HEK293 (cell line): Measurements from ENCODE around the gene DHRS3.

ENCODE experiments used
- REST ChIP-seq: fragments of 450-650 bp; formaldehyde crosslinking; IDR thresholded peaks from 2 replicates; pipeline ENCODE4 v1.5.1; 2016; ENCODE audit warnings: missing biosample characterization, missing genetic modification characterization
- YY1 ChIP-seq: fragments of 450-650 bp; formaldehyde crosslinking; IDR thresholded peaks from 2 replicates; pipeline ENCODE4 v1.5.1; 2018; ENCODE audit warnings: missing biosample characterization, missing genetic modification characterization
- ZNF10 ChIP-seq: fragments of 450-650 bp; formaldehyde crosslinking; IDR thresholded peaks from 2 replicates; pipeline ENCODE4 v1.5.1; 2017; ENCODE audit warnings: missing biosample characterization, missing genetic modification characterization
- ZNF146 ChIP-seq: fragments of 450-650 bp; formaldehyde crosslinking; IDR thresholded peaks from 2 replicates; pipeline ENCODE4 v1.5.1; 2016; ENCODE audit warnings: missing biosample characterization, missing genetic modification characterization
- ZNF24 ChIP-seq: fragments of 450-650 bp; formaldehyde crosslinking; IDR thresholded peaks from 2 replicates; pipeline ENCODE4 v1.5.1; 2016; ENCODE audit warnings: missing biosample characterization, missing genetic modification characterization
- ZNF311 ChIP-seq: fragments of 450-650 bp; formaldehyde crosslinking; IDR thresholded peaks from 2 replicates; pipeline ENCODE4 v1.5.1; 2017; ENCODE audit warnings: missing biosample characterization, missing genetic modification characterization, borderline replicate concordance
- ZNF335 ChIP-seq: fragments of 450-650 bp; formaldehyde crosslinking; conservative IDR thresholded peaks from 2 replicates; pipeline ENCODE4 v1.5.1; 2016; ENCODE audit warnings: missing biosample characterization, missing genetic modification characterization
- ZNF473 ChIP-seq: fragments of 450-650 bp; formaldehyde crosslinking; IDR thresholded peaks from 2 replicates; pipeline ENCODE4 v1.5.1; 2017; ENCODE audit warnings: missing biosample characterization, missing genetic modification characterization
- ZNF580 ChIP-seq: fragments of 450-650 bp; formaldehyde crosslinking; IDR thresholded peaks from 2 replicates; pipeline ENCODE4 v1.5.1; 2016; ENCODE audit warnings: missing biosample characterization, missing genetic modification characterization
- TF ChIP-seq, protein P1 (sequence below): fragments of 450-650 bp; formaldehyde crosslinking; IDR thresholded peaks from 2 replicates; pipeline ENCODE4 v1.5.1; 2016; ENCODE audit warnings: missing biosample characterization, missing genetic modification characterization
- TF ChIP-seq, protein P2 (sequence below): fragments of 450-650 bp; formaldehyde crosslinking; IDR thresholded peaks from 2 replicates; pipeline ENCODE4 v1.5.1; 2016; ENCODE audit warnings: missing biosample characterization, missing genetic modification characterization

DNA sequence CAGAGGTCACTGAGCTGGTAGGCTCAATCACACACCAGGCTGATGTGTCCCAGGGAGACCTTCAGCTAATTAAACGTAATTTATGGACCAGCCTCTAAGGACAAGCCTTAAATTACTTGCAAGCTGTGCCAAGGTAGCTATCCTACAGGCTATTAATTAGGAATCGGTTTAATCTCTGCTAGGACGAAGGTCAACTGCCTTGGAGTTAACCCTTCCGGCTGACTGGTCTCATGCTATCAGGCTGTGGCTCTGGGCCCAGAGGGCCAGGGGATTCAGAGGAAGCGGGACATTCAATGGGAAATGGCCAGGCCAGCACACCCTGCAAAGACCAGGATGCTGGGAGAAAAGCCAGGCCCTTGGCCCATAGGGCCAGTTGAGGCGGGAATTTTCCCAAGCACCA, 19.0 kb downstream of the DHRS3 start:
- TF ChIP-seq ZNF311 (tag by site-specific recombination) (no peak), ZNF24 (tag by site-specific recombination) (no peak), ZNF335 (no peak), ZNF473 (no peak), ZNF580 (no peak), REST (tag by site-specific recombination) (no peak), ZNF10 (tag by site-specific recombination) (no peak), ZNF146 (no peak), YY1 (tag by site-specific recombination) (no peak)
- TF ChIP-seq, protein P1, sequence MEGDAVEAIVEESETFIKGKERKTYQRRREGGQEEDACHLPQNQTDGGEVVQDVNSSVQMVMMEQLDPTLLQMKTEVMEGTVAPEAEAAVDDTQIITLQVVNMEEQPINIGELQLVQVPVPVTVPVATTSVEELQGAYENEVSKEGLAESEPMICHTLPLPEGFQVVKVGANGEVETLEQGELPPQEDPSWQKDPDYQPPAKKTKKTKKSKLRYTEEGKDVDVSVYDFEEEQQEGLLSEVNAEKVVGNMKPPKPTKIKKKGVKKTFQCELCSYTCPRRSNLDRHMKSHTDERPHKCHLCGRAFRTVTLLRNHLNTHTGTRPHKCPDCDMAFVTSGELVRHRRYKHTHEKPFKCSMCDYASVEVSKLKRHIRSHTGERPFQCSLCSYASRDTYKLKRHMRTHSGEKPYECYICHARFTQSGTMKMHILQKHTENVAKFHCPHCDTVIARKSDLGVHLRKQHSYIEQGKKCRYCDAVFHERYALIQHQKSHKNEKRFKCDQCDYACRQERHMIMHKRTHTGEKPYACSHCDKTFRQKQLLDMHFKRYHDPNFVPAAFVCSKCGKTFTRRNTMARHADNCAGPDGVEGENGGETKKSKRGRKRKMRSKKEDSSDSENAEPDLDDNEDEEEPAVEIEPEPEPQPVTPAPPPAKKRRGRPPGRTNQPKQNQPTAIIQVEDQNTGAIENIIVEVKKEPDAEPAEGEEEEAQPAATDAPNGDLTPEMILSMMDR (tag by site-specific recombination): no peak
- TF ChIP-seq, protein P2, sequence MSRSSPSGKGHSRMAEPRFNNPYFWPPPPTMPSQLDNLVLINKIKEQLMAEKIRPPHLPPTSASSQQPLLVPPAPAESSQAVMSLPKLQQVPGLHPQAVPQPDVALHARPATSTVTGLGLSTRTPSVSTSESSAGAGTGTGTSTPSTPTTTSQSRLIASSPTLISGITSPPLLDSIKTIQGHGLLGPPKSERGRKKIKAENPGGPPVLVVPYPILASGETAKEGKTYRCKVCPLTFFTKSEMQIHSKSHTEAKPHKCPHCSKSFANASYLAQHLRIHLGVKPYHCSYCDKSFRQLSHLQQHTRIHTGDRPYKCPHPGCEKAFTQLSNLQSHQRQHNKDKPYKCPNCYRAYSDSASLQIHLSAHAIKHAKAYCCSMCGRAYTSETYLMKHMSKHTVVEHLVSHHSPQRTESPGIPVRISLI: no peak
